H4 (cell line): Measurements from ENCODE around the gene RPRD1B. TPM values are rescaled to one million over a fixed set of nuclear protein-coding genes. Genes with fewer than 3 reads are reported as not detected.
"Not testable (repeated sequence)": the region's sequence is repeated elsewhere in the genome, so short reads cannot be mapped to it uniquely, and the experiment has no call there.

Experiments
- DNase-seq: peaks from one replicate; pipeline ENCODE4 v3.0.0-alpha.2; 2015; ENCODE audit warnings: low spot score
- total RNA-seq: library from RNA; depleted of rRNA; stranded (reverse); fragments of >200 nt; shearing (Covaris generic); gene quantifications from 2 replicates; pipeline ENCODE4 v1.2.3, GENCODE V29; 2014

Gene RPRD1B
- total RNA-seq, 1 experiment from 2014 or later = 13.5 TPM

DNA sequence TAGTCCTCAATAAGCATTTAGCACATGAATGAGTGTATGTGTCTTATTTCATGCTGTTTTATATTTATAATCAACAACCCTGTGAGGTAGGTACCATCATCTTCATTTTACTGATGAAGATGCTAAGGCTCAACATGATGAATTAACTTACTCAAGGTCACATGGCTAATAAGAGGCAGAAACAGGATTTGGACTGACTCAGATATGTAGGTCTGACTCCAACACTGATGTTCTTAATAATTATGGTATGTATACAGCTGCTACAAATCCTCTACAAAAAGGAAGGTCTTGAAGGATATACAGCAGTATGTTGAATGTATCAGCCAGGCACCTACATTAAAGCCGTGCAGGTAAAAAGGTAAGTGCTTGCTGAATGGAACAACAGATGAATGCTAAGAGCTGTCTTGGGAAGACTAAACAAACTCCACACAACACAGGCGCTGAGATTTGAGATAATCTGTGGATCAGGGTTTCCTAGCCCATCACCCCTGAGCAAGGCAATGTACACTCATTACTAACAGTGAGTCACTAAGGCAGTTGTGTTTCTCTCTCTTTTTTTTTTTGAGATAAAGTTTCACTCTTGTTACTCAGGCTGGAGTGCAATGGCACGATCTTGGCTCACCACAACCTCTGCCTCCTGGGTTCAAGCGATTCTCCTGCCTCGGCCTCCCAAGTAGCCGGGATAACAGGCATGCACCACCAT, 32.2 kb upstream of the RPRD1B start:
- no peak for DNase-seq

DNA sequence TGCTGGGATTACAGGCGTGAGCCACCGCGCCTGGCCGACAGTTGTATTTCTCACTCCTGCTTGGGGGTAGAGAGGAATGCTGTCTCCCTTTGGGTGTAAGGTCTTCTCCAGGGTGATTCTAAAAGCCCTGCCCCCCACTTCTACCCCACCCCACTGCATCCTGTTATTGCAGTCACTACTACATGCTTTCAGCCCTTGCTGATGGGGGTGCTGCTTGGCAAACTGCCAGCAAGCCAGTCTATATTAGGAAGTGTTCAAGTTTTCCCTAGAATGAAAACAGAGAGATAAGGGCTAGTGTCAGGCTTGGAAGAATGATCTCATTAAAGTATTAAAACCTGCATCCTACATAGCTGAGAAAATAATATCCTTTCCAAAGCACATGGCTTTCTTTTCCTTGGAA, 31.6 kb upstream of the RPRD1B start:
- no peak for DNase-seq

DNA sequence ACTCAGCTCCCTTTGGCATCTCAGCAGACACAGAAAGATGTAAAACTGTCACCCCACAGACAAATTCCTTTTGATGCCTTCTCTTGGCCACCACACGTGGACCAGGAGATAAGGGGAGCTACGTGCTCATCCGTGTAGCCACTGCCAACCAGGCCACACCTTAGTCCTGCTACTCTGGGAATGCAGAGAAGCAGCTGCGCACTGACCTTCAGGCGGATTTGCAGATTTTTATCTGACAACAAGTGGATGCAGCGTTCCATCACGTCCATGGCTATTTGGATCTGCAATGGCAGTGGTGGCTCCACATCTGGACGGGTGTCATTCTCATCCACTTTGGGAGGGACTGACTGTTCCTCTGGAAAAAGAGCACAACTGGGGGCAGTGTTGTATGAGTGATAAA, 31.1 kb upstream of the RPRD1B start:
- no peak for DNase-seq

DNA sequence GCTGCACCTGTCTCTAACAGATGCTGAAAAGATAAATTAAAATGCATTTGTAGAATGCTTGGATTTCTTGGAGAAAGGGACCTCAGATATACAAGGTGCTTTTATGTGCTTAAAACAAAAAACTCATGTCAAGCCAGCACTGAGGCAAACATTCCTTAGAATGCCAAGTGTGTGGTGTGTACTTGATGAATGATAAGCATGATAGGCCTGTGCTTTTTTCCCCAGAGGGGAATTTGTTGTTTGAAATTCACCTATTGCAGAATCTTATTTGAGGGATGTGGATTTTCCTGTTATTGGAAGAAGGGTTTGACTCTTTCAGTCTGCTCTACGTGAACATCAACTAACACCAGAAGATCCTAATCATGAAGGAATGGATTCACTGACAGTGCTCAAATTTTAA, 29.1 kb upstream of the RPRD1B start:
- DNase-seq = no peak

DNA sequence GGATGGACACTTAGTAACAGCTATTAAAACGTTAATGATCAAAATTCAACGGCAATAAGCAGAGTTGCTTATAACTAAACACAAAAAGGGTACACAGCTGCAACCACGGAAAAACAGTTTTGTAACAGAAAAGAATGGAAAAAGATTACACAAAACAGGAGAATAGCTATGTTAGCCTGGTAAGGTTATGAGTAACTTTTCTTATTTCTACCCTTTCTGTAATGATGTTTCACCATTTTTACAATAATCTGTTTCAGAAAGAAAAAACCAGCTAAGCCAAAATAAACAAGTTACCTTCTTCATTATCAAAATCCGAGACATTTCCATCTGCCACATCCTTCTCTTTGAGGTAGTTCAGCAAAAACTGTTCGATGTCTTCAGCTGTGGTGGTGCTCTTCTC, 27.6 kb upstream of the RPRD1B start:
- DNase-seq = no peak

DNA sequence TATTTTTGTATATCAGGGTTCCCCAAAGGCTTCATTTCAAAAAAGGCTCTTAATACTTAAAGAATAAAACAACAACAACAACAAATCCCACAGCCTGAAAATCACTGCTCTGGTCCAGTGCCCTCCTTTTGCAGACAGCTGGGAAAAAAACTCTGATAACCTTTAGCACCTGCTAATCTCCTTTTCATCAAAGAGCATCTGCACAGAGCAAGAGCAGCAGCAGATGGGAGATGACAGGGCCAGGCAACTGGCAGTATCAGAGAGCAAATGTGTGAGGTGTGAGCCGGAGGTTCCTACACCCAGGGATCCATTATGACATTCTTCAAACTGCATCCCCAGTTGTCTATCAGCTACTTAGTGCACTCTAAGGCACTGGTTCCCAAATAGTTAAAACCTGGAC, 26.0 kb upstream of the RPRD1B start:
- no peak for DNase-seq

DNA sequence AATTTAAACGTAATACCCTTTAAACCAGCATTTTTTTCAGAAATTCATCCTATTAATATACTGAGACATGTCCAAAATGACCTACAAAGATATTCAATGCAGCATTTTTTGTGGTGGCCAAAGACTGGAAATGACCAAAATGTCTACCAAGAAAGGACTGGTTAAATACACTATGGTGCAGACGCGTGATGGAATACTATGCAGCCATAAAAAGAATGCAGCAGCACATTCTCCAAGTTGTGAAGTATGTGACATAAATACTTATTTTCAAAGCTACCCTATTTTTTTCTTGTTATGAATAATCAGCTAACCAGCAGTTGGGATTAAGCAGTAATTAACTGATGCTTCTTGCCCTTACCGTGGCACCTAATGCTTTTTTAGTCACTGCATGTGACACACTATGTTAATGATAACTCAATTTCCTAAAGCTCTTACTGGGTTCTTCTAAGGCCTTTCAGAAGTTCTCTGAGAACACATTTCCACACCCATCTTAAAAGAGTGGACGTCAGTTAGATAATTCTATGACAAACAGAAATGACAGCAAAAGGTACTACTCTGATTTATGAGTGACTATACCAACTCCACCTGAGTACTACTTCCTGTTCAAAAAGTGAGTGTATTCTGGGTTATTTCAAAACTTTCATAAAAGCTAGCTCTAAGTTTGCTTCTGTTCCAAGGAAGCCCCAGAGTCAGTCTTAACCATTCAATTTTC, 25.2 kb upstream of the RPRD1B start:
- DNase-seq = no peak

DNA sequence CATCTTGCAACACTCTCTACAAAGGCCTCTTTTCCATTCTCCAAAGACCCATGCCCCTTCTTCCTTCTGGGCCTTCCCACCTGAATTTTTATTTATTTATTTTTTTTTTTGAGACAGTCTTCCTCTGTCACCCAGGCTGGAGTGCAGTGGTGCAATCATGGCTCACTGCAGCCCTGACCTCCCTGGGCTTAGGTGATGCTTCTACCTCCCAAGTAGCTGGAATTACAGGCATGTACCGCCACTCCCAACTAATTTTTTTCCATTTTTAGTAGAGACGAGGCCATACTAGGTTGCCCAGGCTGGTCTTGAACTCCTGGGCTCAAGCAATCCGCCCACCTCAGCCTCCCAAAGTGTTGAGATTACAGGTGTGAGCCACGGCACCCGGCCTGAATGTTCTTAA, 24.1 kb upstream of the RPRD1B start:
- DNase-seq = not testable (repeated sequence)

DNA sequence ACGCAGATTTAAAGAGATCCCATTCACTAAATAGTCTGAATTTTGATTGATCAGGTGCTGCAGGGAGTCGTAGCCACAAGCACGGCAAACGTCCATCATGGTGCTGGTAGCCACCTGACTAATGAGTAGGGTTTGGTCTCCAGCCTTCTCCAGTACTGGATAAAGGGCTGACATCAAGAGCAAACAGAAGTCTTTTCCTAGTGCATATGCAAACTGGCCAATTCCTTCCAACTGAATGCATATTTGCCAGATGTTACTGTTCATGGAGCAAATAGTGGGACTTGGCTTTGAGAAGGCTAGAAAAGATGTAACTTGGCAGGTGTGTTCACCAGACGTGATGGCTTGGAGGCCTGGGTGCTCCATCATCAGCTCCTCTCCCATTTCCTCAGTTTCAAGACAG, 21.9 kb upstream of the RPRD1B start:
- no peak for DNase-seq

DNA sequence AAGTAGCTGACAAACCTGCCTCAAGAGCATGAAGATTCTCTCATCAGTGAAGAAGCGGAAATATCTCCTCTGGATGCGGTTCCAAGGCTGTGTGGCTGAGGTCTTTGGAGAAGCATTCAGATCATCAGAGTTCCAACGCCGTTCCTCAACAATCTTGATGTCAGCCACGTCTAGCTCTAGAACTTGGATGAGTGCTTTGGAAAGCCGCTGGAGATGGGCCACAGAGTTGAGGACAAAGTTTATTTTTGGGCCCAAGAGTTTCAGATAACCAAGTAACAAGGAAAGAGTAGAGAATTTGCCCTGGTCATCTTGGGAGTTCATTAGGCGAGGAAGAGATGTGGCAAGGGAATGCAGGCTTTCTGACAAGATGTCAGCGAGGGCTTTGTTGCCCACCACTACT, 21.2 kb upstream of the RPRD1B start:
- DNase-seq = no peak

DNA sequence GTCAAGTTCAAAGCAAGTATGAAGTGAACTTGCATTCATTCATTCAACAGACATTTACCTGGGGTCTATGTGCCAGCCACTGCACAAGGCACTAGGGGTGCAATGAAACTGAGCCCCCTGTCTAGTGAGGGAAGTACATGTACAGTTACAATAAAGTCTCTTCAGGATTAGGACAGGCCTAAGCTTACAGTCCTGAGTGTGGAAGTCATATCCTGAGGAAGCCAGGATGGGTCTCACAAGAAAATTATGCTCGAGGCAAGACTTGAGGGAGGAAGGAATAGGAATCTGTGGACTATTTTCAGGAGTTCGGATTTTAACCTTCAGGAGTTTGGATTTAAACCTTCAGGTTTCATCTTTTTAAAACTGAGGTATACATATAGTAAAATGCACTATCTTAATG, 19.7 kb upstream of the RPRD1B start:
- DNase-seq = no peak

DNA sequence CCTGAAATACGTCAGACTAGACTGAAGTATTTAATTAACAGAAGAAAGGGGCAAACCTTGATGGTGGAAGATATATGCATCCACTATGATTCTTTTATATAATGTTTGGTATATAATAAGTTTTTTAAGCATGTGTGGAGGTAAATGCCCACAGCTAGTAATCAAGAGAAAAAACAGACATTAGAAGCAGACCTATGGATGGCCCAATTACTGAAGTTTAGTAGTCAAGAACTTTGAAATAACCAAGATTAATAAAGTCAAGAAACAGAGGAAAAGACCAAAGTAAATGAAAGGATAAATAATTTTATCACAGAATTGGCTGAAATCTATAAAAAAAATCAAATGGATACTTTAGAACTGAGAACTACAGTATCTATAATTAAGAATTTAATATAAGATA, 15.6 kb upstream of the RPRD1B start:
- DNase-seq = no peak

DNA sequence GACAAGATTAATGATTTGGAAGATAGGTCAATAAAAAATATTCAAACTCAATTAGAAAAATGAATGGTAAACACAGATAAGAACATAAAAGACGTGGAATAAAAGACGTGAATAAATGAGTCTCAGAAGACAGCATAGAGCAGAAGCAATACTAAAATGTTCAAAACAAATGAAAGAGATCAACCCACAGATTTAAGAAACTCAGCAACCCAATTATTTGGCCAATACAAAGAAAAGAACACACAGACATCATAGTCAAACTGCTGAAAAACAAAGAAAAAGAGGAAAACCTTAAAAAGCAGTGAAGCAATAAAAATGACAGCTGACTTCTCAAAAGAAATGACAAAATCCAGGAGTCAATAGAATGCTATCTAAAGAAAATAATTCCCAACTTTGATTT, 15.2 kb upstream of the RPRD1B start:
- no peak for DNase-seq

DNA sequence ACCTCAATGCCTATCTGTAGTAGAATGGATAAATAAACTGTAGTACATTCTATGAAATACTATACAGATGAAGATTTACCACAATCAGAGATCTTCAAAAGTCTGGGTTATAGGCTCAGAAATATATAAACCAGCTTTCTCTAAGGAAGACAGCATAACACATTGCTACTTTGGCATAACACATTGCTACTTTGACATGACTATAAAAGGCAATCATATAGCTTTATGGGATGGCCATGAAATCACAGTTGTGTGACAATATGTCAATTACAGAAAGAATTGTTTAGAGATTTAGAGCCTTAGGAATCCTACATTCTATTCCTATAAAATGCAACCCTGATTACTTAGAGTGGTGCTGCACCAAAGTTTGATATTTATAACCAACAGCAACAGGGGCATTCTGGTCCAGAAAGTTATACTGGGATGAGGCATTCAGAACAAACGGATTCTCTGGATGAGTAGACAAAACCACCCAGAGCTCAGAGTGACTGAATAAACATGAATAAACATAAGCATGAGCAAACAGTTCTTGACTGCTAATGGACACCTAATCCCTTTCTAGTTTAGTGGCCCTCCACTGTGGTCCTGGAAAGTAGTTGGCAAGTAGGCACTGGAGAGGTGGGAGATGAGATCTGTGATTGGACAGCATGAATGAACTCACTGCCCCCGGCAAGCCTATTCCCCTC, 12.3 kb upstream of the RPRD1B start:
- no peak for DNase-seq

DNA sequence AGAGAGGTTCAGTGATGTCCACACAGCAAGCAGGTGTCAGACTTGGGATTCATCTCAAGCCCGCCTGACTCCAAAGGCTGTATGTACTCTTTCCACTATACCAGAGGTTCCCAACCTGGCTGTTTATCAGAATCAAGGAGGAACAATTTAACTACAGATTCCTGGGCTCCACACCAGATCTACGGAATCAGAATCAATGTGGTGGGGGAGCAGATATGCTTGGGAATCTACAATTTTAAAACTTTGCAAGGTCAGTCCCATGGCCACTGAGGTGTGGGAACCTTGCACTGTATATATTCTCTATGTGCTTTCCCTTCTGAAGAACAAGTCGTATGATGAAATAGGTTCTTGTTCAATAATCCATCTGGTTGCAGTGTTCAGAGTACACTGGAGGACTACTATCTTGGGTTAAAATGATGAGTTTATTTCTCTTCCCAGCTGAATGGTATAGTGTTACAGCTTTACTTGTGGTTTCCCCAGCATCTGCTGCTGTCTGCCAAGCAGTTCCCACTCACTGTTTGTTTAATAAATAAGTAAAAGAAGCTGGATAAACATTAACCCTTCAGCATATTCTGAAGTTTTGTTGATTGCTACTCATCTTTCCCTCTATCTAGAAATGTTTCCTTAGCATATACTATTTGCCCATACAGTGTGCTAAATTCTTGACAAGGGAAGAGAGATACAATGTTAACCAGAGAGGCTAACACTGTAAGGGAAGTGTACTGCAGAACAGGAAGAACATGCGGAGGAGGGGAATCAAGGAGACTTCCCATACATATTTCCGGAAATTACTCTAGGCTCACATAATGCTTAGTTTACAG, 10.2 kb upstream of the RPRD1B start:
- peak; percentile 75 for DNase-seq

DNA sequence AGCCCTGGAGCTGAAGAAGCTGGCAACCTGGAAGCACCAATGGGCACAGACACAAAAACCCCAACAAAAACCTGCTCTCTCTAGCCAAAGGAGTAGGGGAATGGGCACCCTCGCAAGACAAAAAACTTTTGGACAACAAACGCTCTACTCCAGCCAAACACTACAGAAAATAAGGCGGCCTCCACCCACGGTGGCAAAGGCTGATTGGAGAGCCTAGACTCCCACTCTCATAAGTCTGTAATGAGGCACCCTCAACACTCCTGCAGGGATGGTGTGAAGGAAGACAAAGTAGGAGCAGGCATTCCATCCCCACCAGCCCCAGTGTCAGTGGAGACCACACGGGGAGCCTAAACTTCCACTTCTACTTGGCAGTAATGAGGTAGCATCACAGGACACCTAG, 9.1 kb upstream of the RPRD1B start:
- DNase-seq = no peak

DNA sequence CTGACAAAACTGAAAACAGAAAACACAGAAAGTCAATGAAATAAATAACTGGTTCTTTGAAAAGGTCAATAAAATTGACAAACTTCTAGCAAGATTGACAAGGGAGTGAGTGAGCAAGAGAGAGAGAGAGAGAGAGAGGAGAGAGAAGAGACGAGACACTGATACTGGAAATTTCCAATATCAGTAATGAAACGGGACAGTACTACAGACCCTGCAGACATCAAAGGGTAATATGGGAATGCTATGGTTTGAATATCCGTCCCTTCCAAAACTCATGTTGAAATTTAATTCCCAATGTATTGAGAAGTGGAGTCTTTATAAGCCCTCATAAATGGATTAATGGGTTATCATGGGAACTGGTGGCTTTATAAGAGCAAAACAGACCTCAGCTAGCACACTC, 4.1 kb upstream of the RPRD1B start:
- no peak for DNase-seq

DNA sequence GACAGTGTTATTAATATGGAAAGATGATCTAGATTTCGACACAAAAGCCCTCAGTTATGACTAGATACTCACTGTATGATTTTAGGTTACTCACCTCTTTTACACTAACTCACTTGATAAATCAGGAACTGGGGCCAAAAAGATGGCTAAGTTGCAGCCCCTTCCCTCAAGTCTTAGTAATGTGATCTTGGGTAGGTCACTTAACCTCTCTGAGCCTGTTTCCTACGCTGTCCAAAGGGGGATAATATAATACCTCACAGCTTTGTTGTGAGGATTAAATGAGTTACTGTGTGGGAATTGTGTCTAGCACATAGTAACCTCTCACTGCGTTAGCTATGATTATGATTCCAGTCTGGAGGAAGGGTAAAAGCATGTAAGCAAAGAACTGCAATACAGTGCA, 1.6 kb upstream of the RPRD1B start:
- DNase-seq = no peak

DNA sequence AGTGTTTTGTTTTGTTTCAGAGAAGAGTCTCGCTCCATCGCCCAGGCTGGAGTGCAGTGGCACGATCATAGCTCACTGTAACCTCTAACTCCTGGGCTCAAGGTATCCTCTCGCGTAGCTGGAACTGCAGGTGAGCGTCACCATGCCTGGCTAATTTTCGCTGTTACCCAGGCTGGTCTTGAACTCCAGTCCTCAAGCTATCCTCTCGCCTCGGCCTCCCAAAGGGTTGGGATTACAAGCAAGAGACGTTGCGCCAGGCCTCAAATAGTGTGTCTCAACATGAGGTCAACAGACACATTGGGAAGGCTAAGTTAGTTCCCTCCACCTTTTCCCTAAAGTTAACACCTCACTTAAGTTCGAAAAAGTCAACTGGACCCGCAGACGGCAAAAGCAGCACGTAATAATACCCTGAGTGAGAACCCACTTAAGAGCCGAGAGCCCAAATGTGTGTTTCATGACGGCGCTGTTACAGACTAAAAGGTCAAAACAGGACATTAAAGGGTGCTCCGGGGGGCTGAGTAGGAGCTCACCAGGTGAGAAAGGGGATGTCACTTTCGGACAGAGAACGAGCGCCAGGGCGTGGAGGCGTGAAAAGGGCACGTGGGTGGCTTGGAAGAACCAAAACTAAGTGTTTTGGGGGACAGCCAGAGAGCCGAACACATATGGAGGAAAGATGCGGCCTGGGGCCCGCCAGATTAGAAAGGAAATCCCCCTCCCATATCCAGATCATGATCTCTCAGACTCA, 789 bp upstream of the RPRD1B start:
- peak; percentile 14 for DNase-seq

DNA sequence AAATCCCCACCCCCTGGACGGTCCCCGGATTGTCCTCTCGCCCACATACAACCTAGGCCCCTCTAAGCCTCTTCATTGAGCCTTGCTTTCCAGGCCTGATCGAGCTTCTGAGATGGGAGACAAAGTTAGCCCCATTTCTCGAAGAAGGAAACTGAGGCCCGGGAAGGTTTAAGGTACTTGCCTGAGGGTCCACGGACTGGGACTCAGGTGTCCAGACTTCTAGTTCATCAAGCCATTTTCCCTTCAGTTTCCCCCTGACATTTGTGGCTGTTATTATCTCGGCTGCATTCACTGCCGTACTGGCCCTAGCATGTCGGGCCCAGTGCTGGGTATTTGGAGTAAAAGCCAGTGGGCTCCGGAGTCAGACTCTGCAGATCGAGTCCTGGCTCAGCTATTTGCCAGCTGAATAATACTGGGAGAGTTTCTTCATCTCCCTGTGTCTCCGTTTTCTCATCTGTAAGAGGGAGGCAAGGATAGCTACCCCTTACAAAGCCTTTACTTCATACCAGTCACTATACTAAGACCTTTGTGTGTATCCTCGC, 633 bp downstream of the RPRD1B start:
- no peak for DNase-seq

DNA sequence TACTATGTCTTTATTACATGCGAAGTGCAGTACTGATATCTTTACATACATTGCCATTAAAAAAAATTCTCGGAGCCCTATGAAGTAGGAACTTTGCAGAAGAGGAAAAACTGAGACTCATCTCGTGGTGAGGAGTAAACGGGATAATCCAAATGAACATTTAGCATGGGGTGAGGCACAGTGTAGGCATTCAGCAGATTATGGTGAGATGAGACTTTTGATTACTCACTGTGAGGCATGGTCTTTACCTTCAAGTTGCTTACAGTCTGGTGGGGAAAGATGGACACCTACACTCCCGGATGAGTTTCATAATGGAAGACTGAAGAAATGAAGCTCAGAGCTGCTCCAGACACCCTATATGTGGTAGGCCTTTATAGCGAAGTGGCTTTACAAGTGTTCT, 1.4 kb downstream of the RPRD1B start:
- DNase-seq = no peak
